ENCODE results near the gene SLC20A1.

SLC20A1 gene

GRCh38 chr2:112712465-112712864, 66.7 kb downstream of the SLC20A1 start:
- DNase-seq, result no peak

GRCh38 chr2:112712903-112713584, 67.3 kb downstream of the SLC20A1 start:
- no peak for DNase-seq
